Measurements from ENCODE around the gene MDM1. TPM values are rescaled to one million over a fixed set of nuclear protein-coding genes. Genes with fewer than 3 reads are reported as not detected.
A peak's percentile ranks its signal among the peaks of the same experiment; 100 is the strongest.

Gene MDM1
- total and polyA plus RNA-seq, 4 donors: 23.1 to 36.3 (median 34.5) TPM

DNA sequence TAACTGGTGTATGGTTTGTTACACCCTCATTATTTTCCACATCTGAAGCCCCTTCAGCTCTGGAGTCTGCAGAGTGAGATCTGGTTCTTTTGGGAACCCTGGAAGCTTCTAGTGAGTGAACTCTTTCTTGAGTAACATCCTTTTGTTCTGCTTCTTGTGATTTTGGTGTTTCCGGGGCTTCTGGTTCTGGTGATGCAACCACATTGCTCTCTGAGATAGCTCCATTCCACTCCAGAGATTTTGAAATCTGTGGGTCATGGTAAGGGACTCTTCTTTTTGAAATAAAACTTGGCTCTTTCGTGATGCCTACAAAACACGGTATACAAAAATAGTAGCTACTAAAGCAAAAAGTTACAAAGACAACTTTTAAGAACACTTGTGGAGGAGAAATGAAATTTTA is 5.4 kb downstream of the MDM1 start:
- peaks cover 3% of the 10 kb centered on the region for H3K36me3 ChIP-seq (ENCODE audit: control insufficient read depth, insufficient read depth, low read length)
- no peak overlapping the region for H3K4me3 ChIP-seq (ENCODE audit: low read depth, low read length)
- WGBS (ENCODE audit: insufficient coverage): no CpG with 5 or more reads among the region's 3 CpGs
- no peaks in the 10 kb centered on the region for H3K4me1 ChIP-seq (ENCODE audit: control insufficient read depth, insufficient read depth, low read length)
- no peaks in the 10 kb centered on the region for H3K9me3 ChIP-seq (ENCODE audit: control insufficient read depth, insufficient read depth, low read length)
- no peak for DNase-seq (ENCODE audit: low read depth in 4 of 6, low spot score in 6 of 6)
- H3K27ac ChIP-seq (ENCODE audit: low read depth, low read length): no peak overlapping the region
- no peaks in the 10 kb centered on the region for H3K27me3 ChIP-seq (ENCODE audit: control insufficient read depth, insufficient read depth, low read length)

GRCh38 chr12:68325966-68326365 is 6.2 kb downstream of the MDM1 start:
- no peaks in the 10 kb centered on the region for H3K27me3 ChIP-seq (ENCODE audit: control insufficient read depth, insufficient read depth, low read length)
- H3K27ac ChIP-seq (ENCODE audit: low read depth, low read length): no peak overlapping the region
- no peak overlapping the region for H3K4me3 ChIP-seq (ENCODE audit: low read depth, low read length)
- no CpG with 5 or more reads among the region's 1 CpG for WGBS (ENCODE audit: insufficient coverage)
- H3K36me3 ChIP-seq (ENCODE audit: control insufficient read depth, insufficient read depth, low read length): peaks cover 3% of the 10 kb centered on the region
- H3K4me1 ChIP-seq (ENCODE audit: control insufficient read depth, insufficient read depth, low read length): no peaks in the 10 kb centered on the region
- no peaks in the 10 kb centered on the region for H3K9me3 ChIP-seq (ENCODE audit: control insufficient read depth, insufficient read depth, low read length)
- no peak for DNase-seq (ENCODE audit: low read depth in 4 of 6, low spot score in 6 of 6)

DNA sequence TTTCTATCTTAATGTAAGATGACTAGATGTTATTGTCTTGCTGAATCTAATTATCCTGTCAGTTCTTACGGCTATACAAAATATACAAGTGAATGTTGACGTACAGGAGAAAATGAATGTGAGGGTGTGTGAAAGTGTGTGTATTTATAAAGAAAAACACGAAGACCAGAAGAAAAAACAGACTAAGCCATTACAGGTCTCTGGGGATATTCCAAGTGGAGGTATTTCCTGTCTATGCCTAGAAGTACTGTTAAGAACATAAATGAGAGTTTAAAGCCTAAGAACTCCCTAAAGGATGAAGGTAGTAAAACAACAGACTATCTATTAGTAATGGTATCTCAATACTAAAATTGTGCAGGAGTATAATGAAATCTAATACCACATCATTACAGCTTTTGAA is 7.6 kb downstream of the MDM1 start:
- peak in 1 of 6 donors; percentile 48 for DNase-seq (ENCODE audit: low read depth in 4 of 6, low spot score in 6 of 6)
- Histone ChIP-seq H3K27ac (ENCODE audit: low read depth, low read length) (no peak overlapping the region), H3K4me1 (ENCODE audit: control insufficient read depth, insufficient read depth, low read length) (no peaks in the 10 kb centered on the region), H3K27me3 (ENCODE audit: control insufficient read depth, insufficient read depth, low read length) (no peaks in the 10 kb centered on the region), H3K9me3 (ENCODE audit: control insufficient read depth, insufficient read depth, low read length) (no peaks in the 10 kb centered on the region), H3K4me3 (ENCODE audit: low read depth, low read length) (no peak overlapping the region), H3K36me3 (ENCODE audit: control insufficient read depth, insufficient read depth, low read length) (peaks cover 3% of the 10 kb centered on the region)
- no CpG with 5 or more reads among the region's 3 CpGs for WGBS (ENCODE audit: insufficient coverage)

DNA sequence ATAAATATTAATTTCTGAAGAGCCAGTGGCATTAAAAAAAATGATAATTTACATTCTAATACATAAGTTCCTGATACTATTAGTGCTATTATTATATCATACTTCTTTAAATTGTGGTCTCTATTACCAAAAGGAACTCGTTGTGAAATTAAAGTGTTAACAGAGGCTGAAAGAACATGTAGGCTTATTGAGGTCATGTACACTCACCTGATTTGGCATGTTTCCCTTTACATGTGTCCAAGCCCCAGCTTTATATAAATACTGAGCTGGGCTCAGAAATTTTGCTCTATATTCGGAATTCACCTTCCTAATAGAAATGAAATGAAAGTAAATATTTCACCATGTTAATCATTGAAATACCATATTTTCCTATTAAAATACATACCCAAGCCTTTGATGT is 11.0 kb downstream of the MDM1 start:
- H3K9me3 ChIP-seq (ENCODE audit: control insufficient read depth, insufficient read depth, low read length): no peaks in the 10 kb centered on the region
- no peaks in the 10 kb centered on the region for H3K4me1 ChIP-seq (ENCODE audit: control insufficient read depth, insufficient read depth, low read length)
- H3K36me3 ChIP-seq (ENCODE audit: control insufficient read depth, insufficient read depth, low read length): peaks cover 3% of the 10 kb centered on the region
- H3K27ac ChIP-seq (ENCODE audit: low read depth, low read length): no peak overlapping the region
- WGBS (ENCODE audit: insufficient coverage): no CpG with 5 or more reads among the region's 2 CpGs
- no peak overlapping the region for H3K4me3 ChIP-seq (ENCODE audit: low read depth, low read length)
- H3K27me3 ChIP-seq (ENCODE audit: control insufficient read depth, insufficient read depth, low read length): no peaks in the 10 kb centered on the region
- no peak for DNase-seq (ENCODE audit: low read depth in 4 of 6, low spot score in 6 of 6)

GRCh38 chr12:68319988-68320623 is 12.1 kb downstream of the MDM1 start:
- no peaks in the 10 kb centered on the region for H3K27me3 ChIP-seq (ENCODE audit: control insufficient read depth, insufficient read depth, low read length)
- 18% methylated on average over 4 of the region's 11 CpGs for WGBS (ENCODE audit: insufficient coverage)
- no peaks in the 10 kb centered on the region for H3K9me3 ChIP-seq (ENCODE audit: control insufficient read depth, insufficient read depth, low read length)
- no peak for DNase-seq (ENCODE audit: low read depth in 4 of 6, low spot score in 6 of 6)
- no peak overlapping the region for H3K4me3 ChIP-seq (ENCODE audit: low read depth, low read length)
- H3K27ac ChIP-seq (ENCODE audit: low read depth, low read length): no peak overlapping the region
- H3K4me1 ChIP-seq (ENCODE audit: control insufficient read depth, insufficient read depth, low read length): no peaks in the 10 kb centered on the region
- H3K36me3 ChIP-seq (ENCODE audit: control insufficient read depth, insufficient read depth, low read length): peaks cover 3% of the 10 kb centered on the region

DNA sequence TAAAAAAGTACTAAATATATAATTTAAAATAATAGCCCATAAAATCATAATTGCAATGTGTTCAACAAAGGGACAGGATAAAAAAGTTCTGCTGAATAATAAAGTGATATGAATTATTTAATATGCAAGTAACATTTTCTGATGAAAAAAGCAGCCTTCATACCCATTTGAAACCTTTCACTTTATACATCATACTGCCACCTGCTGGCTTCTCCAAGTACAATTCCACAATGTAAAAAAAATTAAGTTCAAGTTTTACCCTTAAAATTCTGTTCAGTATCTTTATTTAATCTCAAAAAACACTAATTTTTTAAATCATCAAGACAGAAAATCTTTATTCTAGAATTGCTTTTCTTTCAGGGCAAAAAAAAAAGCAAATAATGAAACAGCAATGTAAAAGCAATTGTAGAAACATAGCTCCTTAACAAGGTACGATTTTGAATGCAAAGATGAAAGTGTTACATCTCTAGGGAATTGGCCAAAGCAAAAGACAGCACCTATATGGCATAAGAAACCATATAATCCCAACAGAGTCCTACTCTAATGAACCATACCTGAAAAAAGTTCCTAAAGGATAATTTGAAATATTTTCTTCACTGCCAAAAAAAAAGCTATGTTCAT is 15.0 kb downstream of the MDM1 start:
- H3K9me3 ChIP-seq (ENCODE audit: control insufficient read depth, insufficient read depth, low read length): no peaks in the 10 kb centered on the region
- no peak overlapping the region for H3K27ac ChIP-seq (ENCODE audit: low read depth, low read length)
- DNase-seq (ENCODE audit: low read depth in 4 of 6, low spot score in 6 of 6): peak in 4 of 6 donors; percentile 36 to 91 (median 58)
- no peaks in the 10 kb centered on the region for H3K27me3 ChIP-seq (ENCODE audit: control insufficient read depth, insufficient read depth, low read length)
- H3K4me1 ChIP-seq (ENCODE audit: control insufficient read depth, insufficient read depth, low read length): no peaks in the 10 kb centered on the region
- H3K4me3 ChIP-seq (ENCODE audit: low read depth, low read length): no peak overlapping the region
- peaks cover 8% of the 10 kb centered on the region for H3K36me3 ChIP-seq (ENCODE audit: control insufficient read depth, insufficient read depth, low read length)
- WGBS (ENCODE audit: insufficient coverage): no CpG with 5 or more reads among the region's 1 CpG

DNA sequence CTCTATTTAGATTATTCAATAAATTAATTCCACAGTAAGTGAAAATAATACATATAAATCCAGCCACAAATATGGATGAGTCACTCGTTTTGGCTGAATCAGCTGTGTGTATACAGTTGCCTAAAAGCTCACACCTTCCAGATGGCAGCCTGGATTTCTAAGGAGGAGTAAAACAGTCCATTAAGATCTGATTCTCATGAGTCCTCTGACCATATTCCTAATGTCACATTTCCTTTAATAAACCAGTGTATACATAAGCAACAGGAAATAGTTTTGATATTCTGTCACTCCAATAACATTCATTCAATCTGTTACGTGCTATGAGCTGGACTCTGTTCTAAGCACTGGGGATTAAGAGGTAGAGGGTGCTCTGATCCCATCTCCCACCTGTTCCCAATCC is 21.8 kb downstream of the MDM1 start:
- Histone ChIP-seq H3K9me3 (ENCODE audit: control insufficient read depth, insufficient read depth, low read length) (no peaks in the 10 kb centered on the region), H3K27ac (ENCODE audit: low read depth, low read length) (no peak overlapping the region), H3K36me3 (ENCODE audit: control insufficient read depth, insufficient read depth, low read length) (peaks cover 29% of the 10 kb centered on the region), H3K27me3 (ENCODE audit: control insufficient read depth, insufficient read depth, low read length) (no peaks in the 10 kb centered on the region), H3K4me1 (ENCODE audit: control insufficient read depth, insufficient read depth, low read length) (no peaks in the 10 kb centered on the region), H3K4me3 (ENCODE audit: low read depth, low read length) (no peak overlapping the region)
- no peak for DNase-seq (ENCODE audit: low read depth in 4 of 6, low spot score in 6 of 6)
- 100% methylated on average over 1 of the region's 2 CpGs for WGBS (ENCODE audit: insufficient coverage)

- H3K27ac ChIP-seq (ENCODE audit: low read depth, low read length): no peak overlapping the region
- WGBS (ENCODE audit: insufficient coverage): no CpG with 5 or more reads among the region's 1 CpG
- no peaks in the 10 kb centered on the region for H3K27me3 ChIP-seq (ENCODE audit: control insufficient read depth, insufficient read depth, low read length)
- DNase-seq (ENCODE audit: low read depth in 4 of 6, low spot score in 6 of 6): no peak
- no peaks in the 10 kb centered on the region for H3K9me3 ChIP-seq (ENCODE audit: control insufficient read depth, insufficient read depth, low read length)
- H3K4me1 ChIP-seq (ENCODE audit: control insufficient read depth, insufficient read depth, low read length): no peaks in the 10 kb centered on the region
- peaks cover 22% of the 10 kb centered on the region for H3K36me3 ChIP-seq (ENCODE audit: control insufficient read depth, insufficient read depth, low read length)
- H3K4me3 ChIP-seq (ENCODE audit: low read depth, low read length): no peak overlapping the region
Measured at GRCh38 chr12:68306564-68306963, 25.6 kb downstream of the MDM1 start.

GRCh38 chr12:68305278-68305677 is 26.9 kb downstream of the MDM1 start:
- WGBS (ENCODE audit: insufficient coverage): 100% methylated on average over 2 of the region's 3 CpGs
- peaks cover 19% of the 10 kb centered on the region for H3K36me3 ChIP-seq (ENCODE audit: control insufficient read depth, insufficient read depth, low read length)
- DNase-seq (ENCODE audit: low read depth in 4 of 6, low spot score in 6 of 6): no peak

GRCh38 chr12:68304626-68305025 is 27.5 kb downstream of the MDM1 start:
- H3K36me3 ChIP-seq (ENCODE audit: control insufficient read depth, insufficient read depth, low read length): peaks cover 14% of the 10 kb centered on the region
- no peaks in the 10 kb centered on the region for H3K27me3 ChIP-seq (ENCODE audit: control insufficient read depth, insufficient read depth, low read length)
- H3K27ac ChIP-seq (ENCODE audit: low read depth, low read length): no peak overlapping the region
- no peak overlapping the region for H3K4me3 ChIP-seq (ENCODE audit: low read depth, low read length)
- DNase-seq (ENCODE audit: low read depth in 4 of 6, low spot score in 6 of 6): no peak
- 100% methylated on average over 3 of the region's 3 CpGs for WGBS (ENCODE audit: insufficient coverage)
- no peaks in the 10 kb centered on the region for H3K4me1 ChIP-seq (ENCODE audit: control insufficient read depth, insufficient read depth, low read length)
- H3K9me3 ChIP-seq (ENCODE audit: control insufficient read depth, insufficient read depth, low read length): no peaks in the 10 kb centered on the region

More at GRCh38 chr12:68305278-68305677, 26.9 kb downstream of the MDM1 start:
- Histone ChIP-seq H3K27ac (ENCODE audit: low read depth, low read length) (no peak overlapping the region), H3K27me3 (ENCODE audit: control insufficient read depth, insufficient read depth, low read length) (no peaks in the 10 kb centered on the region), H3K4me3 (ENCODE audit: low read depth, low read length) (no peak overlapping the region), H3K9me3 (ENCODE audit: control insufficient read depth, insufficient read depth, low read length) (no peaks in the 10 kb centered on the region), H3K4me1 (ENCODE audit: control insufficient read depth, insufficient read depth, low read length) (no peaks in the 10 kb centered on the region)
